ENCODE measurements around the gene IRF4. TPM values are rescaled to one million over a fixed set of nuclear protein-coding genes. Genes with fewer than 3 reads are reported as not detected.
A peak's percentile ranks its signal among the peaks of the same experiment; 100 is the strongest.

IRF4 gene
- total RNA-seq, 3 donors from 2014 or later = 9.1 to 25.2 (median 13.0) TPM

GRCh38 chr6:412146-412886 is 20.8 kb downstream of the IRF4 start:
- Histone ChIP-seq H3K4me3 (no peak overlapping the region), H3K4me1 (no peaks in the 10 kb centered on the region), H3K36me3 (no peaks in the 10 kb centered on the region), H3K9me3 (peaks cover 0 to 20% of the 10 kb centered on the region in 2 donors), H3K27me3 (peaks cover 0 to 4% of the 10 kb centered on the region in 2 donors), H3K27ac (no peak overlapping the region)
- DNase-seq (ENCODE audit: low spot score in 2 of 2) = no peak
- TF ChIP-seq POLR2AphosphoS5 (IDR thresholded peaks at IDR 0.05) = no peak
- no peak for TF ChIP-seq POLR2A (IDR thresholded peaks at IDR 0.05)
- no peak for TF ChIP-seq CTCF (IDR thresholded peaks at IDR 0.05)
- intact Hi-C loops (cut with DNase I; ENCODE audit: low total_unique reads) = loop anchor here (10.0 kb wide), 1 partner anchor 62 kb away; no protein-coding TSS in a partner anchor

GRCh38 chr6:414447-414846 is 22.9 kb downstream of the IRF4 start:
- intact Hi-C loops (cut with DNase I; ENCODE audit: low total_unique reads) = loop anchor here (10.0 kb wide), 1 partner anchor 60 kb away; no protein-coding TSS in a partner anchor
- Histone ChIP-seq H3K4me1 (no peaks in the 10 kb centered on the region), H3K36me3 (no peaks in the 10 kb centered on the region), H3K9me3 (peaks cover 0 to 20% of the 10 kb centered on the region in 2 donors), H3K27ac (no peak overlapping the region), H3K27me3 (peaks cover 0 to 4% of the 10 kb centered on the region in 2 donors), H3K4me3 (no peak overlapping the region)
- no peak for DNase-seq (ENCODE audit: low spot score in 2 of 2)
- TF ChIP-seq POLR2AphosphoS5 (IDR thresholded peaks at IDR 0.05) (no peak), CTCF (IDR thresholded peaks at IDR 0.05) (no peak), POLR2A (IDR thresholded peaks at IDR 0.05) (no peak)

GRCh38 chr6:415087-415486 is 23.5 kb downstream of the IRF4 start:
- Histone ChIP-seq H3K27ac (no peak overlapping the region), H3K4me3 (no peak overlapping the region), H3K36me3 (no peaks in the 10 kb centered on the region), H3K4me1 (no peaks in the 10 kb centered on the region), H3K27me3 (peaks cover 0 to 4% of the 10 kb centered on the region in 2 donors), H3K9me3 (peaks cover 0 to 20% of the 10 kb centered on the region in 2 donors)
- no peak for DNase-seq (ENCODE audit: low spot score in 2 of 2)
- intact Hi-C loops (cut with DNase I; ENCODE audit: low total_unique reads) = loop anchor here (10.0 kb wide), 1 partner anchor 60 kb away; no protein-coding TSS in a partner anchor
- TF ChIP-seq POLR2A (IDR thresholded peaks at IDR 0.05) (no peak), POLR2AphosphoS5 (IDR thresholded peaks at IDR 0.05) (no peak), CTCF (IDR thresholded peaks at IDR 0.05) (no peak)

GRCh38 chr6:421211-421610 is 29.7 kb downstream of the IRF4 start:
- TF ChIP-seq POLR2A (IDR thresholded peaks at IDR 0.05) (no peak), POLR2AphosphoS5 (IDR thresholded peaks at IDR 0.05) (no peak), CTCF (IDR thresholded peaks at IDR 0.05) (no peak)
- Histone ChIP-seq H3K9me3 (peaks cover 0 to 14% of the 10 kb centered on the region in 2 donors), H3K27me3 (no peaks in the 10 kb centered on the region), H3K4me1 (no peaks in the 10 kb centered on the region), H3K4me3 (no peak overlapping the region), H3K27ac (no peak overlapping the region), H3K36me3 (no peaks in the 10 kb centered on the region)
- no peak for DNase-seq (ENCODE audit: low spot score in 2 of 2)
- intact Hi-C loops (cut with DNase I; ENCODE audit: low total_unique reads) = no loop called here

GRCh38 chr6:422433-423054 is 31.0 kb downstream of the IRF4 start:
- peak in 1 of 3 donors; percentile 16 for TF ChIP-seq POLR2AphosphoS5 (IDR thresholded peaks at IDR 0.05)
- TF ChIP-seq CTCF (IDR thresholded peaks at IDR 0.05) = no peak
- Histone ChIP-seq H3K27me3 (peaks cover 0 to 6% of the 10 kb centered on the region in 2 donors), H3K36me3 (no peaks in the 10 kb centered on the region), H3K9me3 (peaks cover 0 to 14% of the 10 kb centered on the region in 2 donors), H3K27ac (peak overlapping the region in 1 of 2 donors; percentile 3), H3K4me3 (no peak overlapping the region), H3K4me1 (no peaks in the 10 kb centered on the region)
- DNase-seq (ENCODE audit: low spot score in 2 of 2) = no peak
- intact Hi-C loops (cut with DNase I; ENCODE audit: low total_unique reads) = no loop called here

Measured in breast epithelium (tissue), 4 donors.